Small intestine (tissue), 7 donors: ENCODE measurements around the gene TXNRD2. TPM values are rescaled to one million over a fixed set of nuclear protein-coding genes. Genes with fewer than 3 reads are reported as not detected.

ENCODE experiments used
- DNase-seq, 2 donors: peaks; one replicate each; pipeline versions ENCODE4 v3.0.0 to v3.0.0-alpha.2; 2013
- FAIRE-seq: peaks from 2 replicates; lab custom pipeline; 2012; peaks lifted over from hg19 to GRCh38; lab: Jason Lieb, UNC
- H3K27ac ChIP-seq, 3 donors: one replicate each; pipeline ENCODE4 v1.5.1; 2013; ENCODE audit warnings: low read length in 2 of 3, mild to moderate bottlenecking in 2 of 3, control low read depth in 1 of 3, inconsistent platforms in 1 of 3, low read depth in 1 of 3, moderate library complexity in 1 of 3
- H3K27me3 ChIP-seq, 3 donors: one replicate each; pipeline ENCODE4 v1.6.1; 2013; ENCODE audit warnings: low read length in 3 of 3, inconsistent platforms in 1 of 3; ENCODE audit not compliant: control insufficient read depth in 3 of 3, insufficient read depth in 3 of 3
- H3K36me3 ChIP-seq, 3 donors: one replicate each; pipeline ENCODE4 v1.6.1; 2013; ENCODE audit warnings: low read length in 3 of 3, inconsistent platforms in 1 of 3, low read depth in 1 of 3, mild to moderate bottlenecking in 1 of 3, moderate library complexity in 1 of 3; ENCODE audit not compliant: control insufficient read depth in 3 of 3, insufficient read depth in 2 of 3
- H3K4me1 ChIP-seq, 3 donors: one replicate each; pipeline ENCODE4 v1.6.1; 2013; ENCODE audit warnings: low read length in 2 of 3, inconsistent platforms in 1 of 3, low read depth in 1 of 3, mild to moderate bottlenecking in 1 of 3, moderate library complexity in 1 of 3; ENCODE audit not compliant: control insufficient read depth in 3 of 3, insufficient read depth in 2 of 3
- H3K4me3 ChIP-seq, 3 donors: one replicate each; pipeline ENCODE4 v1.5.1; 2013; ENCODE audit warnings: low read length in 3 of 3, control low read depth in 1 of 3, inconsistent platforms in 1 of 3, low read depth in 1 of 3, mild to moderate bottlenecking in 1 of 3, moderate library complexity in 1 of 3
- H3K9me3 ChIP-seq, 2 donors: one replicate each; pipeline ENCODE4 v1.6.1; 2013; ENCODE audit warnings: low read depth in 1 of 2, low read length in 1 of 2; ENCODE audit not compliant: control insufficient read depth in 2 of 2, insufficient read depth in 1 of 2
- WGBS, 3 donors: extraction: QIAGEN DNeasy Blood & Tissue Kit; methylation state at CpG; one replicate each; pipeline ENCODE4 v1.1.7; 2013; 5-methylcytosine and 5-hydroxymethylcytosine counted together
- polyA plus RNA-seq, 4 donors: library from polyadenylated mRNA; stranded (reverse) in 3 of 4; unstranded in 1 of 4; fragments of 200-250 nt in 3 of 4; fragments of 120-200 nt in 1 of 4; gene quantifications; one replicate each; pipeline versions ENCODE4 v1.2.1 to v1.2.3, GENCODE V29; 2013
- donor health status: healthy with polysubstance abuse.
- donor health status: control.
- donor health status: control.
- donor health status: Bipolar disorder and iron deficiency.
- donor health status: healthy.

TXNRD2 gene
- polyA plus RNA-seq, 4 donors: 16.8 to 43.8 (median 29.5) TPM

DNA sequence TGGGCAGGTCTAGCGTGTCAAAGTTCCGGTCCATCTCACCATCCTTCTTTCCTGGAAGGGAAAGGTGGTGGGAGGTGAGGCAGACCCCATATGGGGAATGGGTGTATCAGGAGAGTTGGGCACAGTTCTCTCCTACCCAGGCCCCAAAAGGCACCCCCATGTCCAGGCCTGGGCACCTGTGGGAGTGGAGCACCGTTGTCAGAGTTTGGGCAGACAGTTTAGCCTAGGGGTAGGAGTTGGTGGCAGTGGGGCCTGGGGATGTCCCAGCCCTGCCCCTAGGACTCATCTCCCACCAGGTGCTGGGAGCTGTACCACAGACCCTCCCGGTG, 34.1 kb upstream of the TXNRD2 start:
- Histone ChIP-seq H3K27me3 (no peaks in the 10 kb centered on the region), H3K9me3 (no peaks in the 10 kb centered on the region), H3K27ac (no peak overlapping the region), H3K36me3 (peaks cover 0 to 82% (median 0%) of the 10 kb centered on the region in 3 donors), H3K4me3 (no peak overlapping the region), H3K4me1 (peaks cover 0 to 19% (median under 1%) of the 10 kb centered on the region in 3 donors)
- no peak for DNase-seq
- WGBS, 3 donors: 88 to 96% (median 90%) methylated on average over 4 of the region's 4 CpGs
- FAIRE-seq: no peak

DNA sequence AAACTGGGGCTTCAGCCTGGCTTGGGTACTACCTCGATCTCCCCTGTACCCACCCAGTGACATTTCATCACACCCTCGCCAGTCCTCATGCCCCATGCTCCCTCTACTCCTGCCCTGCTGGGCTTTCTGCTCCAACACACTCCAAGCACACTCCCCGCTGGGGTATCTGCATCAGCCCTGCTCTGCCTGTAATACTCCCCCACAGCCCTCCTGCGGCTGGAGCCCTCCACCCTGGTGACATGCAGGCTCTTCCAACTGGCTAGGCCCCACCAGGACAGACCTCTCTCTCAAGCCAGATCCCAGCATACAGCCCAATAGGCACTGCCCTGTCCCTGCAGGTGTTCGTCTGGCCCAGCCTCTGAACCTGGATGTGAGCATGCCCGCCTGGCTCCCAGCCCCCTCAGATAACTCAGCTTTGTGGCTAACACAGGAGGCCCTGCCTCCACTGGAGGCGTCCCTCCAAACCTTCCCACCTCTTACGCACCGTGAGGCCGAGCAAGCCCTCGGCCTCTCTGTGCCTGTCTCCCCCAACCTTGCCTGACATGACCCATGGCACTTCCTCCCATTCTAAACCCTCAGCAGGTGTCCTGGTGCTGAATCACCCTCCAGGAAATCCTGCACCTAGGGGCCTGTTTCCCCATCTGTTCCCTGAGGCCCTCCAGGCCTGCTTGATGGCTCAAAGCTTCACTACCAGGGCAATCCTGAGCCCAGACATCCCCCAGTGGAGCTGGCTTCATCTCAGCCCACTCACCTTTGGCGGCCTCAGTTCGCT, 33.5 kb upstream of the TXNRD2 start:
- peaks cover 0 to 81% (median 0%) of the 10 kb centered on the region in 3 donors for H3K36me3 ChIP-seq
- H3K9me3 ChIP-seq: no peaks in the 10 kb centered on the region
- peaks cover 0 to 24% (median 2%) of the 10 kb centered on the region in 3 donors for H3K4me1 ChIP-seq
- FAIRE-seq: no peak
- WGBS, 3 donors: 66 to 73% (median 70%) methylated on average over 12 to 13 of the region's 13 CpGs
- H3K27me3 ChIP-seq: no peaks in the 10 kb centered on the region
- no peak for DNase-seq
- peak overlapping the region in 1 of 3 donors; percentile 33 for H3K27ac ChIP-seq
- no peak overlapping the region for H3K4me3 ChIP-seq

DNA sequence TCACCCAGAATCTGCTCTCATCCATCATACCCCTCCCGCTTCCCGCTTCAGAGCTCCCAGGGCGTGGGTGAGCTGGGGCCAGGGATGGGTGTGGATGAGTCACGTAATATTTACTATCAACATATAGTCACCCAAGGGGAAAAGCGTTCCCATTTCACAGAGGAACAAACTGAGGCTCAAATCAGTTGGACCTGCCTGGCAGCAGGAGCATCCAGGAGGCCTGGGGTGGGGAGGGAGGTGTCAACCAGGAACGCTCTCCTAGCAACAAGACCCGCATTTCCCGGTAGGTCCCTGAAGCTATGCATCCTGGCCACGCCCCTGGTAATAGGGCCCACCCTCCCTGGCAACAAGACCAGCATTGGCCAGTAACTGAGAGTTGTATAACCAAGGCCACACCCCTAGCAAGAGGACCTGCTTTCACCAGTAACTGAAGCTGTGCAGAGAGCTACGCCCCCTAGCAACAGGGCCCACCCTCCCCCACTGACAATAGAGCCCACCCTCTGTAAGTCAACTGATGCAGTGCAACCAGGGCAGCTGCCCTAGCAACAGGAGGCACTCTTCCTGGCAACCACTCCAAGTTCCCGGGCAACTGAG, 32.7 kb upstream of the TXNRD2 start:
- FAIRE-seq (no peak), DNase-seq (peak; percentile 50 to 62)
- WGBS, 3 donors: 54 to 64% (median 62%) methylated on average over 11 of the region's 11 CpGs
- Histone ChIP-seq H3K9me3 (no peaks in the 10 kb centered on the region), H3K27me3 (no peaks in the 10 kb centered on the region), H3K36me3 (peaks cover 0 to 83% (median 0%) of the 10 kb centered on the region in 3 donors), H3K4me1 (peaks cover 0 to 27% (median 2%) of the 10 kb centered on the region in 3 donors), H3K27ac (no peak overlapping the region), H3K4me3 (no peak overlapping the region)

DNA sequence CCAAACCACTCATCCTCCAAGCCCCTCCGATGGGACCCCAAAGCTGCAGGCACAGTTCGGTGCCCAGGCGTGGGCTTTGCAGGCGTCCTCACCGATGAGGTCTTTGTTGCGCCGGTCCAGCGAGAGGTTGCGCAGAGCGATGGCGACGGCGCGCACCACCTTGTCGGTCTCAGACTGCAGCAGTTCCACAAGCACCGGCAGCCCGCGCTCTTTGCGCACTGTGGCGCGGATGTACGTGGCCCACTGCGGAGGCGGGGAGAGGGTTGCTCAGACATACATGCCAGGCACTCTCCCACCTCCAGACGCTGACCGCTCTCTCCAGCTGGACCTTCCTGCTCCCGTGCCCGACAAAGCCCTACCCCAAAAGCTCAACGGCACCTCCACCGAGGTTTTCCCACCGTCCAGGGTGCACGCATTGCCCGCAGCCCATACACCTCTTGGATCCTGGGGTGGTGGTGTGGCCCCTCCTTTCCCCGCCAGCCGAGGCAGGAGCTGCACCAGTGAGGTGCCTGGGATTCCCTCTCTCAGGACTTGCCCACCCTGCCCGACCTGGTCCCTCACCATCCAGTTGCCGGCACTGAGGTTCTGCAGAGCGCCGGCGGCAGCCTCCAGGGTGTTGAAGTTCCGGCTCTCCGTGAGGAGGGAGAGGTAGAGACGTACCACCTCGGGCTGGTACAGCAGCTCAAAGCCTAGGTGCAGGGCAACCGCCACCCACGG, 32.1 kb upstream of the TXNRD2 start:
- DNase-seq (no peak), FAIRE-seq (no peak)
- H3K9me3 ChIP-seq: no peaks in the 10 kb centered on the region
- H3K27ac ChIP-seq: no peak overlapping the region
- no peak overlapping the region for H3K4me3 ChIP-seq
- no peaks in the 10 kb centered on the region for H3K27me3 ChIP-seq
- peaks cover 0 to 27% (median 2%) of the 10 kb centered on the region in 3 donors for H3K4me1 ChIP-seq
- H3K36me3 ChIP-seq: peaks cover 0 to 83% (median 0%) of the 10 kb centered on the region in 3 donors
- WGBS, 3 donors: 94 to 96% (median 95%) methylated on average over 46 of the region's 46 CpGs

DNA sequence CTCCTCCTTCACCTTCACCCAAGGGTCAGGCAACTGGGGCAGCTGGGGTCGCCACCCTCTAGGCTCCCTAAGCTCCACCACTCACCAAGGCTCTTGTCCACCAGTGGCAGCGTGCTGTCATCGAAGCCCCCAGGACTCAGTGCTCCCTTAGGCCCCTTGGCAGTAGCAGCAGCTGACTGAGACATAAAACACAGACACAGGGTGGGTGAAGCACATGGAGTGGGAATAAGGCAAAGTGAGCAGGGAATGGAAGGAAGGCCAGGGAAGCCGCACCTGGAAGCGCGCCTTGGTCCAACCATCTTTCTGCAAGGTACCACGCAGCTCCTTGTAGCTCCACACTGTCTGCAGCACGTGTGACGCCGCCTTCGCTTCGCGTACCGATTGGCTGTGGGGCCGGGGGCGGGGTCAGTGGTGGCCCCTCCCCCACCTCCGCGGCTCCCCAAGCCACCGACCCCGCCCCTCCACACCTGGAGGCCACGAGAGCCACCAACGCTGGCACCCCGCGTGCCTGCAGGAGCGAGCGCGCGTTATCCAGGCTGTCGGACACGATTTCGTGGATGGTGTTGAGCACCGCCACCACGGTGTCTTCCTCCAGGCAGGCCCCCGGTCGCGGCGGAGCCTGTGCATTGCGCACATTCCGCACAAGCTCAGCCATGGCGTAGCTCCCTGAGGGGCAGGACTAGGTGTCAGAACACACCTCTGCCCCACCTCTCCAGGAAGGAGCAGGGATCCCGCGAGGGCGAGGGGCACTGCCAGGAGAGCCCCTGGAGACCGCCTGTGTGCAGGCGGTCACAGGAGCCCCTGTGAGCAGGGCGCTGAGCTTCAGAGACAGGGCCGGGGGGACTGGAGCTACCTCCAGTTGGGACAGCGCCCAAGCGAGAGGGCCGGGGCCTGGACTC, 31.3 kb upstream of the TXNRD2 start:
- no peaks in the 10 kb centered on the region for H3K9me3 ChIP-seq
- 89 to 95% (median 91%) methylated on average over 49 to 50 of the region's 50 CpGs for WGBS, 3 donors
- DNase-seq: no peak

DNA sequence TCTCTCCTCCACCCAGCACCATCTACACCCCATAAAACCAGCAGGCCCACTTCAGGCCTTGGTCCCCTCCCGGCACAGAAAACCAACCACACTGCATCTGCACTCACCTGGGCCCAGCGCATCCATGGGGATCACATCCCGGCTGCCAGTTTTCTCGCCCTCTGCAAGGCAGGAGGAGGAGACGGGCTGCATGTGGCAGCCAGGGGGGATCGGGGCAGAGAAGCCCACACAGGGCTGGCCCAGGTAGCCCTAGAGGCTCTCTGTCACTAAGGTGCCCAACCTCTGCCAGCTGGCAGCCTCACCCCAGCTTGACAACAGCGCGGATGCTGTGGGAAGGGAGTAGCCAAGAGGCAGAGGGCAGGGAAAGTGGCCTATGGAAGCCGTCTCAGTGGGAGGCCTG, 30.6 kb upstream of the TXNRD2 start:
- 88 to 93% (median 92%) methylated on average over 9 of the region's 9 CpGs for WGBS, 3 donors
- Histone ChIP-seq H3K36me3 (peaks cover 0 to 83% (median 0%) of the 10 kb centered on the region in 3 donors), H3K4me3 (no peak overlapping the region), H3K27me3 (no peaks in the 10 kb centered on the region), H3K27ac (peak overlapping the region in 1 of 3 donors; percentile 77), H3K9me3 (no peaks in the 10 kb centered on the region), H3K4me1 (peaks cover 0 to 27% (median 2%) of the 10 kb centered on the region in 3 donors)
- DNase-seq (no peak), FAIRE-seq (no peak)

More for the DNA sequence above, 31.3 kb upstream of the TXNRD2 start:
- no peak for FAIRE-seq
- Histone ChIP-seq H3K27me3 (no peaks in the 10 kb centered on the region), H3K27ac (no peak overlapping the region), H3K4me1 (peaks cover 0 to 27% (median 2%) of the 10 kb centered on the region in 3 donors), H3K4me3 (no peak overlapping the region), H3K36me3 (peaks cover 0 to 83% (median 0%) of the 10 kb centered on the region in 3 donors)

- Histone ChIP-seq H3K27me3 (no peaks in the 10 kb centered on the region), H3K9me3 (no peaks in the 10 kb centered on the region), H3K36me3 (peaks cover 0 to 83% (median 0%) of the 10 kb centered on the region in 3 donors), H3K4me1 (peaks cover 0 to 32% (median 2%) of the 10 kb centered on the region in 3 donors), H3K4me3 (no peak overlapping the region), H3K27ac (peak overlapping the region in 1 of 3 donors; percentile 77)
- peak in 1 of 2 donors; percentile 63 for DNase-seq
- no peak for FAIRE-seq
- WGBS, 3 donors: 67 to 71% (median 68%) methylated on average over 28 of the region's 28 CpGs
These were observed 29.9 kb upstream of the TXNRD2 start for GRCh38 chr22:19971276-19972124.
